T1000 (cell line): ENCODE measurements around the gene PDE8A.
"Not testable (repeated sequence)": the region's sequence is repeated elsewhere in the genome, so short reads cannot be mapped to it uniquely, and the experiment has no call there.

ENCODE experiments used
- DNase-seq: peaks from one replicate; lab custom pipeline; 2025; ENCODE audit warnings: mixed read lengths; lab: John Stamatoyannopoulos, UW

The PDE8A gene

GRCh38 chr15:84991014-84991712 lies 9.5 kb downstream of the PDE8A start:
- no peak for DNase-seq

GRCh38 chr15:84992157-84992944 lies 10.7 kb downstream of the PDE8A start:
- DNase-seq, result peak; percentile 23

GRCh38 chr15:84996055-84996454 lies 14.4 kb downstream of the PDE8A start:
- DNase-seq, result no peak

GRCh38 chr15:84996714-84997113 lies 15.1 kb downstream of the PDE8A start:
- DNase-seq, result not testable (repeated sequence)

- not testable (repeated sequence) for DNase-seq
Observed at GRCh38 chr15:84997214-84997613, 15.6 kb downstream of the PDE8A start.

- DNase-seq, result no peak
Observed at GRCh38 chr15:85000189-85000864, 18.7 kb downstream of the PDE8A start.

- DNase-seq, result no peak
Observed at GRCh38 chr15:85000937-85001336, 19.3 kb downstream of the PDE8A start.

- no peak for DNase-seq
Observed at GRCh38 chr15:85002517-85002916, 20.9 kb downstream of the PDE8A start.

GRCh38 chr15:85003593-85004312 lies 22.1 kb downstream of the PDE8A start:
- no peak for DNase-seq

- no peak for DNase-seq
Observed at GRCh38 chr15:85004550-85004949, 22.9 kb downstream of the PDE8A start.

- DNase-seq, result no peak
Observed at GRCh38 chr15:85005319-85005718, 23.7 kb downstream of the PDE8A start.

- DNase-seq, result no peak
Observed at GRCh38 chr15:85005746-85006145, 24.1 kb downstream of the PDE8A start.

- DNase-seq, result no peak
Observed at GRCh38 chr15:85006201-85006600, 24.5 kb downstream of the PDE8A start.

GRCh38 chr15:85006655-85007054 lies 25.0 kb downstream of the PDE8A start:
- DNase-seq, result no peak

GRCh38 chr15:85007137-85007536 lies 25.5 kb downstream of the PDE8A start:
- no peak for DNase-seq

- no peak for DNase-seq
Observed at GRCh38 chr15:85007741-85008397, 26.2 kb downstream of the PDE8A start.

- DNase-seq, result no peak
Observed at GRCh38 chr15:85008474-85009260, 27.0 kb downstream of the PDE8A start.

- no peak for DNase-seq
Observed at GRCh38 chr15:85009435-85009834, 27.8 kb downstream of the PDE8A start.

- DNase-seq, result no peak
Observed at GRCh38 chr15:85010071-85010385, 28.4 kb downstream of the PDE8A start.

GRCh38 chr15:85010386-85011159 lies 28.9 kb downstream of the PDE8A start:
- no peak for DNase-seq
